ENCODE data around the gene KRTAP27-1. TPM values are rescaled to one million over a fixed set of nuclear protein-coding genes. Genes with fewer than 3 reads are reported as not detected.

The KRTAP27-1 gene
- total RNA-seq, 6 experiments from 2014 or later, result not detected

DNA sequence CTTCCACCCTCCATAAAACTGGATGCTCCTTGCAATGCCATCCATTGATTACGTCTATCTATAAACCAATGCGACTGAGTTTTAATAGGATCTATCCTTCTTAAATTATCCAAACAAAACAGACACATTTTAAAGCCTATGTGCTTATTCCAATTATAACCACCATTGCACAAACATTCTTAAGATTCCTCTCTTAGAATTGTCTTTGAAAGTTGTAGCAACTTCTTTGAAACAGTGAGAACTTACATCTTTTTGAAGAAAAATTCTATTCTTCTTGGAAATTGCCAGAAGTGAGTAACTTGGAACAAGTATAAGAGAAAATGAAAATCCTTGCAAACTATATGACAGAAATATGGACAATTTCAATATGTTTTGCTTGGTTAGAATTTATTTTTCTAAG is 17.3 kb downstream of the KRTAP27-1 start, which contains the start of gene KRTAP26-1:
TSS of gene KRTAP26-1 (minus strand) at position 101 of the 400 bp plus-strand sequence. CDS start 280 bp downstream, outside the sequence.
- Histone ChIP-seq H3K4me1 (no peaks in the 10 kb centered on the region), H3K4me3 (no peak within 1 kb of the TSS), H3K9me3 (no peaks in the 10 kb centered on the region), H3K36me3 (no peaks in the 10 kb centered on the region), H3K27me3 (no peaks in the 10 kb centered on the region), H3K27ac (no peak within 1 kb of the TSS)
- ATAC-seq, result no peak
- TF ChIP-seq, protein P1, sequence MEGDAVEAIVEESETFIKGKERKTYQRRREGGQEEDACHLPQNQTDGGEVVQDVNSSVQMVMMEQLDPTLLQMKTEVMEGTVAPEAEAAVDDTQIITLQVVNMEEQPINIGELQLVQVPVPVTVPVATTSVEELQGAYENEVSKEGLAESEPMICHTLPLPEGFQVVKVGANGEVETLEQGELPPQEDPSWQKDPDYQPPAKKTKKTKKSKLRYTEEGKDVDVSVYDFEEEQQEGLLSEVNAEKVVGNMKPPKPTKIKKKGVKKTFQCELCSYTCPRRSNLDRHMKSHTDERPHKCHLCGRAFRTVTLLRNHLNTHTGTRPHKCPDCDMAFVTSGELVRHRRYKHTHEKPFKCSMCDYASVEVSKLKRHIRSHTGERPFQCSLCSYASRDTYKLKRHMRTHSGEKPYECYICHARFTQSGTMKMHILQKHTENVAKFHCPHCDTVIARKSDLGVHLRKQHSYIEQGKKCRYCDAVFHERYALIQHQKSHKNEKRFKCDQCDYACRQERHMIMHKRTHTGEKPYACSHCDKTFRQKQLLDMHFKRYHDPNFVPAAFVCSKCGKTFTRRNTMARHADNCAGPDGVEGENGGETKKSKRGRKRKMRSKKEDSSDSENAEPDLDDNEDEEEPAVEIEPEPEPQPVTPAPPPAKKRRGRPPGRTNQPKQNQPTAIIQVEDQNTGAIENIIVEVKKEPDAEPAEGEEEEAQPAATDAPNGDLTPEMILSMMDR (IDR thresholded peaks at IDR 0.05), result no peak
- intact Hi-C loops (cut with DNase I), result no loop called here
- 68% methylated on average over 2 of the region's 2 CpGs for WGBS (ENCODE audit: insufficient coverage, low coverage, low lambda C conversion rate, missing lambda C conversion rate)
- DNase-seq, result no peak

DNA sequence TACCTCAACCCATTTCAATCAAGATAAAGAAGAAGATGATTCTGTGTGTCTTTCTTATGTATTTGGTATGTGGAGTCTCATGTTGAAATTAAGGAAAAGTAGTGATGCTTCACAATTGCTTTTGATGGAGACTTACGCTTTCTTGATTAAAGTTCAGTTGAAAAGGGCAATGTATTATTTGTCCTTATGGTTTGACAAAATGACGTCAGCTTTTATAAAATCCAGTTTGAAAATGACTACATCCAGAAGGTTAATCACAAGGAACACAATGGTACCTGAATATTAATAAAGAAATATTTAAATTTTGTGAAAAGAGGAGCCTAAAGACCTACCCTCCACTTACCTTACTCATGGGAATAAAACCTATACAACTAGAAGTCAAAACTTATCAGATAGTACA is 21.8 kb downstream of the KRTAP27-1 start:
- H3K4me3 ChIP-seq, result no peak overlapping the region
- H3K36me3 ChIP-seq, result no peaks in the 10 kb centered on the region
- H3K9me3 ChIP-seq, result no peaks in the 10 kb centered on the region
- no peaks in the 10 kb centered on the region for H3K4me1 ChIP-seq
- intact Hi-C loops (cut with DNase I), result no loop called here
- WGBS (ENCODE audit: insufficient coverage, low coverage, low lambda C conversion rate, missing lambda C conversion rate), result 54% methylated on average over 2 of the region's 2 CpGs
- DNase-seq (no peak), ATAC-seq (no peak)
- no peak for TF ChIP-seq POLR2A (IDR thresholded peaks at IDR 0.05)
- TF ChIP-seq, protein P1 (IDR thresholded peaks at IDR 0.05), result no peak
- no peaks in the 10 kb centered on the region for H3K27me3 ChIP-seq
- no peak overlapping the region for H3K27ac ChIP-seq

DNA sequence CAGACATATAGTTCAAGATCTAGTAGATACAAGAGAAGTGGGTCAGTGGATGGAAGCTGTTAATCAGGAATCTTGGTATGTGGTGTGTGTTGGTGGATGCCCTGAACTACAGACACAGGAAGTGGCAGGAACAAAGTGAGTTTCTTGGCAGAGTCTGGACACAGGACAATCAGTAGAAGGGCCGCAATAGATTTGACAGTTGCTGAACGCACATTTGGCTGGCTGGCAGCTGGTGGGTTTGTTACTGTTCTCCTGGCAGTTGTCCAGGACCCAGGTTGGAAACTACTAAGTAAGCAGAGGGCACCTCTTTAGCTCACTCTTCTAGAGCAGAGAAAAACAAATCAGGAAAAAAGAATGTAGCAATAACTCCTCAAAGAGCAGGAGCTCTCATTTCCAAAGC is 30.6 kb downstream of the KRTAP27-1 start:
- TF ChIP-seq POLR2A (IDR thresholded peaks at IDR 0.05), result no peak
- DNase-seq (no peak), ATAC-seq (no peak)
- H3K36me3 ChIP-seq, result no peaks in the 10 kb centered on the region
- intact Hi-C loops (cut with DNase I), result no loop called here
- no peaks in the 10 kb centered on the region for H3K4me1 ChIP-seq
- no peak overlapping the region for H3K4me3 ChIP-seq
- no peaks in the 10 kb centered on the region for H3K9me3 ChIP-seq
- no peak overlapping the region for H3K27ac ChIP-seq
- WGBS (ENCODE audit: insufficient coverage, low coverage, low lambda C conversion rate, missing lambda C conversion rate), result 62% methylated on average over 2 of the region's 2 CpGs
- no peaks in the 10 kb centered on the region for H3K27me3 ChIP-seq

DNA sequence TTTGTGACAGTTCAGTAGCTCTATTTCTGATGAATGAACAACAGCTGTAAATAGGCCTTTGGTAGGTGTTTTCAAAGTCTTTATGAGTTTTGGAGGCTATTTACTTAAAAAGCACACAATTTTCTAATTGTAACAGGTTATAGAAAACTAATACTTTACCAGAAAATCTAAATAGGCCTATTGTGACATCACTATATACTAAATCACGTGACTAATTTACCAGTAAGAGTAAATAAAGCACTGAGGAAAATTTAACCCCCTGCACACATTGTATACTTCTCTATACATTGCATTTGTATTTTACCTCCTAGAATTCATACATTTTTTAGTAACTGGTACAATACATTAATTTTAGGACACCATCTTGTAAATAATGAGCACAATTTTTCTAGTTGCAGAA is 32.4 kb downstream of the KRTAP27-1 start:
- intact Hi-C loops (cut with DNase I), result no loop called here
- 15% methylated on average over 1 of the region's 1 CpG for WGBS (ENCODE audit: insufficient coverage, low coverage, low lambda C conversion rate, missing lambda C conversion rate)
- Histone ChIP-seq H3K9me3 (no peaks in the 10 kb centered on the region), H3K36me3 (no peaks in the 10 kb centered on the region), H3K4me3 (no peak overlapping the region), H3K27me3 (no peaks in the 10 kb centered on the region), H3K4me1 (no peaks in the 10 kb centered on the region), H3K27ac (no peak overlapping the region)
- ATAC-seq (no peak), DNase-seq (no peak)
- TF ChIP-seq POLR2A (IDR thresholded peaks at IDR 0.05), result no peak
- TF ChIP-seq, protein P1 (IDR thresholded peaks at IDR 0.05), result no peak

DNA sequence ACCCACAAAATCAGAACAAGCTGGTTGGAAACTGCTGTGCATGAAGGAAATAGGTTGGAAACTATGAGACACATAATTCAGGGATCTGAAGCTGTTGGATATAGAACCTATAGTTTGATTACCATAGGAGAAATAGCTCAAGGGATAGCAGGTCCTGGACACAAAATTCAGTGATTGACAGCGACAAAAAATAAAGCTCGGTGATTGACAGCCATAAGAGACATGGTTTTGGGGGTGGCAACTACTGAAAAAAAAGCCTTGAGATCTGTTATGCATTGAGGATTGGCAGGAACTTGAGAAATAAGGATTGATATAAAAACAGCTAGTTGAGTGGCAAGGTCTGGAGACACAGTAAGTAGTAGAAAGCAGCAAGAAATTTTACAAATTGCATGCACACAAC is 48.3 kb downstream of the KRTAP27-1 start, which contains the start of gene KRTAP25-1:
TSS of gene KRTAP25-1 (minus strand) at position 300 of the 400 bp plus-strand sequence. CDS start at position 276, 24 bp downstream.
- ATAC-seq (no peak), DNase-seq (no peak)
- Histone ChIP-seq H3K36me3 (no peaks in the 10 kb centered on the region), H3K9me3 (no peaks in the 10 kb centered on the region), H3K4me3 (no peak within 1 kb of the TSS), H3K4me1 (no peaks in the 10 kb centered on the region), H3K27me3 (no peaks in the 10 kb centered on the region), H3K27ac (no peak within 1 kb of the TSS)
- intact Hi-C loops (cut with DNase I), result no loop called here
- TF ChIP-seq, protein P1 (IDR thresholded peaks at IDR 0.05), result no peak
- no peak for TF ChIP-seq POLR2A (IDR thresholded peaks at IDR 0.05)
- WGBS (ENCODE audit: insufficient coverage, low coverage, low lambda C conversion rate, missing lambda C conversion rate), result 80% methylated on average over 2 of the region's 2 CpGs

Small RNAs within 50 kb of the gene (microRNA-seq; reads per million reads assigned to microRNA genes)
- 0 reads per million in 2 donors for gene MIR4327

Small RNAs within 50 kb of the gene (small RNA-seq; reads per million reads assigned to genes)
- gene KRTAP23-1, result 0 reads per million in 2 experiments
- gene MIR4327, result 0 reads per million in 2 experiments

Other genes starting within 250 kb of the KRTAP27-1 start
- gene CLDN17, start 170.9 kb downstream of the KRTAP27-1 start, total RNA-seq, result not detected
- gene CLDN8, start 121.6 kb downstream of the KRTAP27-1 start, total RNA-seq, result not detected
- not detected for gene KRTAP24-1, start 54.7 kb downstream of the KRTAP27-1 start, total RNA-seq
- gene KRTAP25-1, start 48.2 kb downstream of the KRTAP27-1 start, total RNA-seq, result not detected
- gene KRTAP26-1, start 17.4 kb downstream of the KRTAP27-1 start, total RNA-seq, result not detected
- gene KRTAP23-1, start 10.9 kb upstream of the KRTAP27-1 start, total RNA-seq, result not detected
- gene KRTAP13-2, start 34.6 kb upstream of the KRTAP27-1 start, total RNA-seq, result not detected
- not detected for gene KRTAP13-1, start 58.3 kb upstream of the KRTAP27-1 start, total RNA-seq
- gene KRTAP13-3, start 88.2 kb upstream of the KRTAP27-1 start, total RNA-seq, result not detected
- not detected for gene KRTAP13-4, start 92.5 kb upstream of the KRTAP27-1 start, total RNA-seq
- gene KRTAP15-1, start 102.6 kb upstream of the KRTAP27-1 start, total RNA-seq, result not detected
- gene KRTAP19-1, start 142.7 kb upstream of the KRTAP27-1 start, total RNA-seq, result not detected
- gene KRTAP19-2, start 149.7 kb upstream of the KRTAP27-1 start, total RNA-seq, result not detected
- not detected for gene KRTAP19-3, start 154.3 kb upstream of the KRTAP27-1 start, total RNA-seq
- not detected for gene KRTAP19-4, start 159.5 kb upstream of the KRTAP27-1 start, total RNA-seq
- gene KRTAP19-5, start 164.4 kb upstream of the KRTAP27-1 start, total RNA-seq, result not detected
- gene KRTAP19-6, start 204.2 kb upstream of the KRTAP27-1 start, total RNA-seq, result not detected
- gene KRTAP19-7, start 223.6 kb upstream of the KRTAP27-1 start, total RNA-seq, result not detected